HepG2 (cell line): Measurements from ENCODE around the gene SCYGR6. TPM values are rescaled to one million over a fixed set of nuclear protein-coding genes. Genes with fewer than 3 reads are reported as not detected.

Source experiments
- ATF7-NPFF ChIP-seq: sonication (generic); formaldehyde crosslinking; IDR thresholded peaks from 2 replicates; pipeline ENCODE4 v1.8.1; 2023; ENCODE audit warnings: mild to moderate bottlenecking, low read depth, missing genetic modification reagents, moderate library complexity
- CHD4 ChIP-seq: fragments of 200-600 bp; sonication (generic); IDR thresholded peaks from 2 replicates; pipeline ENCODE4 v1.7.0; 2017; ENCODE audit warnings: mild to moderate bottlenecking, low read length, borderline replicate concordance
- CREBL2 ChIP-seq: sonication (generic); formaldehyde crosslinking; IDR thresholded peaks from 2 replicates; pipeline ENCODE4 v1.8.1; 2023; ENCODE audit warnings: missing genetic modification reagents, mild to moderate bottlenecking, borderline replicate concordance
- GABPA ChIP-seq, 2 experiments: IDR thresholded peaks; 2 replicates each; pipeline ENCODE4 v1.6.1; 2011 to 2016; ENCODE audit warnings: low read depth in 2 of 2, low read length in 1 of 2, missing biosample characterization in 1 of 2, missing genetic modification characterization in 1 of 2
- JUNB ChIP-seq: sonication (generic); formaldehyde crosslinking; IDR thresholded peaks from 2 replicates; pipeline ENCODE4 v1.8.0; 2022; ENCODE audit warnings: missing genetic modification reagents, mild to moderate bottlenecking, borderline replicate concordance
- KMT2A ChIP-seq: sonication (generic); formaldehyde crosslinking; IDR thresholded peaks from 2 replicates; pipeline ENCODE4 v1.4.0; 2020; ENCODE audit warnings: missing genetic modification reagents
- LCORL ChIP-seq, 2 experiments: fragments of 450-650 bp in 1 of 2; sonication (generic) in 1 of 2; formaldehyde crosslinking in 1 of 2; IDR thresholded peaks; 2 replicates each; pipeline versions ENCODE4 v1.5.0 to v1.6.1; 2017 to 2020; ENCODE audit warnings: antibody characterized with exemption in 1 of 2, missing genetic modification reagents in 1 of 2
- MNT ChIP-seq: fragments of 450-650 bp; IDR thresholded peaks from 2 replicates; pipeline ENCODE4 v1.6.1; 2016
- PAX8 ChIP-seq: sonication (generic); formaldehyde crosslinking; IDR thresholded peaks from 2 replicates; pipeline ENCODE4 v1.8.0; 2022; ENCODE audit warnings: mild to moderate bottlenecking, missing genetic modification reagents, borderline replicate concordance
- PRPF4 ChIP-seq: fragments of 200-400 bp; formaldehyde crosslinking; IDR thresholded peaks from 2 replicates; pipeline ENCODE4 v1.6.1; 2016; ENCODE audit warnings: low read length, low read depth; ENCODE audit not compliant: poor library complexity, severe bottlenecking
- RARG ChIP-seq: sonication (generic); formaldehyde crosslinking; IDR thresholded peaks from 2 replicates; pipeline ENCODE4 v1.4.0; 2020; ENCODE audit warnings: low read depth, mild to moderate bottlenecking, missing genetic modification reagents
- SPEN ChIP-seq: sonication (generic); formaldehyde crosslinking; IDR thresholded peaks from 2 replicates; pipeline ENCODE4 v1.5.1; 2020; ENCODE audit warnings: low read depth, mild to moderate bottlenecking, missing genetic modification reagents
- TEAD3 ChIP-seq: optimal IDR thresholded peaks from 2 replicates; pipeline ENCODE3; 2016; ENCODE audit warnings: borderline replicate concordance
- ZBTB37 ChIP-seq: sonication (generic); formaldehyde crosslinking; IDR thresholded peaks from 2 replicates; pipeline ENCODE4 v1.4.0; 2020; ENCODE audit warnings: mild to moderate bottlenecking, missing genetic modification reagents
- ZFP62 ChIP-seq: sonication (generic); formaldehyde crosslinking; IDR thresholded peaks from 2 replicates; pipeline ENCODE4 v1.4.0; 2020; ENCODE audit warnings: missing genetic modification reagents
- ZNF383 ChIP-seq: sonication (generic); formaldehyde crosslinking; IDR thresholded peaks from 2 replicates; pipeline ENCODE4 v1.4.0; 2020; ENCODE audit warnings: missing genetic modification reagents, mild to moderate bottlenecking, borderline replicate concordance
- ZNF414 ChIP-seq: sonication (generic); formaldehyde crosslinking; IDR thresholded peaks from 2 replicates; pipeline ENCODE4 v1.5.0; 2020; ENCODE audit warnings: missing genetic modification reagents
- ZNF629 ChIP-seq: sonication (generic); formaldehyde crosslinking; conservative IDR thresholded peaks from 2 replicates; pipeline ENCODE4 v1.5.0; 2020; ENCODE audit warnings: missing genetic modification reagents
- ZNF660 ChIP-seq: sonication (generic); formaldehyde crosslinking; IDR thresholded peaks from 2 replicates; pipeline ENCODE4 v1.5.1; 2020; ENCODE audit warnings: mild to moderate bottlenecking, low read depth, missing genetic modification reagents, borderline replicate concordance
- ZNF747 ChIP-seq: sonication (generic); formaldehyde crosslinking; IDR thresholded peaks from 2 replicates; pipeline ENCODE4 v1.8.1; 2023; ENCODE audit warnings: missing genetic modification reagents, mild to moderate bottlenecking, borderline replicate concordance
- polyA plus RNA-seq, 8 experiments: library from polyadenylated mRNA; depleted of rRNA in 3 of 8; stranded (reverse) in 7 of 8; unstranded in 1 of 8; fragments of >200 nt; fragmentation: Illumina TruSeq in 4 of 8; extraction: Trizol in 4 of 8; gene quantifications; 2 replicates each; pipeline versions ENCODE4 v1.2.1 to v1.2.3, GENCODE V29; 2011 to 2016; ENCODE audit warnings: low read depth in 4 of 8, missing spikeins in 1 of 8, mixed read lengths in 1 of 8; ENCODE audit not compliant: insufficient read depth in 1 of 8
- total RNA-seq, 5 experiments: library from RNA; depleted of rRNA; stranded (reverse); fragments of >200 nt; fragmentation: Illumina TruSeq; extraction: Trizol; gene quantifications; 2 replicates each; pipeline ENCODE4 v1.2.3, GENCODE V29; 2016; ENCODE audit warnings: low read depth in 1 of 5
- TF ChIP-seq, protein P1 (sequence below): sonication (generic); formaldehyde crosslinking; IDR thresholded peaks from 2 replicates; pipeline ENCODE4 v1.8.1; 2022; ENCODE audit warnings: low read depth, mild to moderate bottlenecking, missing genetic modification reagents
- TF ChIP-seq, protein P2 (sequence below): sonication (generic); formaldehyde crosslinking; IDR thresholded peaks from 2 replicates; pipeline ENCODE4 v1.5.0; 2020; ENCODE audit warnings: mild to moderate bottlenecking, missing genetic modification reagents, moderate library complexity

The SCYGR6 gene
- total and polyA plus RNA-seq, 2 of the 13 experiments (the other 11 are each of a cell fraction or from before 2014, with no cell fraction given), result not detected

DNA sequence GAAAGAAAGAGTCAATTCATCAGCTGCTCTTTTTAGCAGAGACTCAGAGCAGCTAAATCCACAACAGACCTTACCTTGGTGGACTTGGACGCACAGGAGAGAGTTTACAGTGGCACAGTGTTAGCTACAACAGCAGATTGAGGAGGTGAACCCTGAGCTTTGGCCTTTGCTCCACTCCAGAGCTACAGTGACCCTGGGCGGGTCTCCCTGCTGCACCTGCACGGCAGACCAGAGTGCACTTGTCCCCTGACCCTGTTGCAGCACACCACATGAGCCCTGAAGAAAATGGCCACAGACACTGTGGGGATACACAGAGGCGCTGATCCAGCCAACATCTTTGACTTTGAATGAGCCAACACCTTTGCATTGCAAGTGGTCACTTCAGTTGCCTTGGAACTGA, 17.7 kb downstream of the SCYGR6 start (continued):
- TF ChIP-seq ZNF747 (CRISPR knock-in tag) (no peak), TEAD3 (CRISPR knock-in tag) (peak; percentile 37), CREBL2 (CRISPR knock-in tag) (no peak), ZNF629 (no peak), ZNF660 (CRISPR knock-in tag) (no peak), MNT (no peak), SPEN (CRISPR knock-in tag) (peak; percentile 73), RARG (CRISPR knock-in tag) (no peak), PRPF4 (no peak), CHD4 (no peak), ZNF383 (no peak), PAX8 (no peak), ZFP62 (CRISPR knock-in tag) (no peak), JUNB (CRISPR knock-in tag) (no peak), ATF7-NPFF (CRISPR knock-in tag) (no peak), KMT2A (no peak), ZNF414 (CRISPR knock-in tag) (no peak), LCORL (IDR thresholded peaks at IDR 0.05) (no peak), LCORL (CRISPR knock-in tag; IDR thresholded peaks at IDR 0.05) (peak; percentile 84), ZBTB37 (CRISPR knock-in tag) (no peak), GABPA (IDR thresholded peaks at IDR 0.05; ENCODE audit: low read depth, low read length) (no peak), GABPA (CRISPR knock-in tag; IDR thresholded peaks at IDR 0.05; ENCODE audit: low read depth) (no peak)
- TF ChIP-seq, protein P1, sequence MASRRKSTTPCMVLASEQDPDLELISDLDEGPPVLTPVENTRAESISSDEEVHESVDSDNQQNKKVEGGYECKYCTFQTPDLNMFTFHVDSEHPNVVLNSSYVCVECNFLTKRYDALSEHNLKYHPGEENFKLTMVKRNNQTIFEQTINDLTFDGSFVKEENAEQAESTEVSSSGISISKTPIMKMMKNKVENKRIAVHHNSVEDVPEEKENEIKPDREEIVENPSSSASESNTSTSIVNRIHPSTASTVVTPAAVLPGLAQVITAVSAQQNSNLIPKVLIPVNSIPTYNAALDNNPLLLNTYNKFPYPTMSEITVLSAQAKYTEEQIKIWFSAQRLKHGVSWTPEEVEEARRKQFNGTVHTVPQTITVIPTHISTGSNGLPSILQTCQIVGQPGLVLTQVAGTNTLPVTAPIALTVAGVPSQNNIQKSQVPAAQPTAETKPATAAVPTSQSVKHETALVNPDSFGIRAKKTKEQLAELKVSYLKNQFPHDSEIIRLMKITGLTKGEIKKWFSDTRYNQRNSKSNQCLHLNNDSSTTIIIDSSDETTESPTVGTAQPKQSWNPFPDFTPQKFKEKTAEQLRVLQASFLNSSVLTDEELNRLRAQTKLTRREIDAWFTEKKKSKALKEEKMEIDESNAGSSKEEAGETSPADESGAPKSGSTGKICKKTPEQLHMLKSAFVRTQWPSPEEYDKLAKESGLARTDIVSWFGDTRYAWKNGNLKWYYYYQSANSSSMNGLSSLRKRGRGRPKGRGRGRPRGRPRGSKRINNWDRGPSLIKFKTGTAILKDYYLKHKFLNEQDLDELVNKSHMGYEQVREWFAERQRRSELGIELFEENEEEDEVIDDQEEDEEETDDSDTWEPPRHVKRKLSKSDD, result peak; percentile 45; the same call in 1 of the 2 replicates
- TF ChIP-seq, protein P2, sequence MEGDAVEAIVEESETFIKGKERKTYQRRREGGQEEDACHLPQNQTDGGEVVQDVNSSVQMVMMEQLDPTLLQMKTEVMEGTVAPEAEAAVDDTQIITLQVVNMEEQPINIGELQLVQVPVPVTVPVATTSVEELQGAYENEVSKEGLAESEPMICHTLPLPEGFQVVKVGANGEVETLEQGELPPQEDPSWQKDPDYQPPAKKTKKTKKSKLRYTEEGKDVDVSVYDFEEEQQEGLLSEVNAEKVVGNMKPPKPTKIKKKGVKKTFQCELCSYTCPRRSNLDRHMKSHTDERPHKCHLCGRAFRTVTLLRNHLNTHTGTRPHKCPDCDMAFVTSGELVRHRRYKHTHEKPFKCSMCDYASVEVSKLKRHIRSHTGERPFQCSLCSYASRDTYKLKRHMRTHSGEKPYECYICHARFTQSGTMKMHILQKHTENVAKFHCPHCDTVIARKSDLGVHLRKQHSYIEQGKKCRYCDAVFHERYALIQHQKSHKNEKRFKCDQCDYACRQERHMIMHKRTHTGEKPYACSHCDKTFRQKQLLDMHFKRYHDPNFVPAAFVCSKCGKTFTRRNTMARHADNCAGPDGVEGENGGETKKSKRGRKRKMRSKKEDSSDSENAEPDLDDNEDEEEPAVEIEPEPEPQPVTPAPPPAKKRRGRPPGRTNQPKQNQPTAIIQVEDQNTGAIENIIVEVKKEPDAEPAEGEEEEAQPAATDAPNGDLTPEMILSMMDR, result no peak
